Fibroblast of skin of abdomen (primary cell): Measurements from ENCODE around the gene CACNA1E.

ENCODE experiments used
- DNase-seq: peaks from one replicate; pipeline ENCODE4 v3.0.0-alpha.2; 2013

The CACNA1E gene

GRCh38 chr1:181776044-181776443 is 292.7 kb downstream of the CACNA1E start:
- no peak for DNase-seq

- no peak for DNase-seq
These were observed 294.0 kb downstream of the CACNA1E start for GRCh38 chr1:181777286-181777685.

DNA sequence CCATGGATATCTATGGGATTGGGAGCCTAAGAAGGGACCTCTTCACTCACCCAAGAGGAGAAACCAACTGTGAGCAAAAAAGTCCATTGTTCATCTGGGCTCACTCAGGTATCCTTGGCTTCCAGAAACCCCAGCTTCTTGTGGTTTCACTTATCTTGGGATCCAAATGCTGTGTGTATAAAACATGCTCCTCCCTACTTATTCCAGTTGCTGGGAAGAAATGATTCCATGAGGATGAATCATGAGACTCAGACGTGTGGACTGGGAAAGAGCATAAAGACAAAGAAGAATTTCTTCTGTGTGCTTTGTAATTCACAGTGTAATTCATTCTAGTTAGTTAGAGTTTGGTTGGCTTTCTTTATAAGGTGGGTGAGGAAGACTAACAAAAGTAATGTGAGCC is 294.5 kb downstream of the CACNA1E start:
- no peak for DNase-seq

- DNase-seq: no peak
These were observed 295.4 kb downstream of the CACNA1E start for GRCh38 chr1:181778640-181779260.

GRCh38 chr1:181779343-181779742 is 296.0 kb downstream of the CACNA1E start:
- no peak for DNase-seq

DNA sequence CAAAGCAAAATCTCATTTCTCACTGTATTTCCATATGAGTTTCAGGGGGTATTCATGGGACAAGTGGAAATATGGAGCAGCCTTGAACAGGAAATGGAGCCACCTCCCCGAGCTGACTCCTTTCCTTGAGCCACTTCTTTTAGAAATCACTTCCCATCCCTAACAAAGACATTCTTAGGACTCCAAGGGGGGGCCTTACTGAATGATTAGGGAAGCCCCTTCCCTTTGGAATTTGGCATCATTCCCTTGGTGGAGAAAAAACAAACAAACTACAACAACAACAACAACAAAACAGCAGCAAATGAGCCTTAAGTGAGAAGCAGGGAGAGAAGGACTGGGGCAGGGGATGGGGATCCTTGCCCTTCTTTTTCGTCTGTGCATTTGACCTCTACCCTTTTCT is 299.9 kb downstream of the CACNA1E start:
- DNase-seq: no peak

GRCh38 chr1:181784039-181784683 is 300.8 kb downstream of the CACNA1E start:
- DNase-seq: no peak

GRCh38 chr1:181789395-181789794 is 306.1 kb downstream of the CACNA1E start:
- no peak for DNase-seq

DNA sequence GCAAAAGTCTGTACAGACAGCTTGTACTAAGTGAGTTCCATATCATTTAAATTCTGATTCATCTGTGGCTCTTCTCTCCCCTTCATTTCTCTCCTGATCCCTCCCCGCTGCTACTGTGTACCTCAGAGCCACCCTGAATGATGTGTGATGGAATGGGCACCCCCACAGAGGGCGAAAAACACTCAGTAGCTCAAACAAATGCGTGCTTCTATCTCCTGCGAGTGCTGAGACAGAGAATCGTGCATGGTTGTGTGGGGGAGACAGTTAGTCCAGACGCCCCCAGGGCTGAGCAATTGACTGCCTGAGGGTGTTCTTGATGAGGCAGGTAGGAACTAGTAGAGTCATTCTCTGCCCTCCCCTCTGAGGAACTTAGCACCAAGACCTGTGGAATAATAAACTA is 308.4 kb downstream of the CACNA1E start:
- DNase-seq: no peak

DNA sequence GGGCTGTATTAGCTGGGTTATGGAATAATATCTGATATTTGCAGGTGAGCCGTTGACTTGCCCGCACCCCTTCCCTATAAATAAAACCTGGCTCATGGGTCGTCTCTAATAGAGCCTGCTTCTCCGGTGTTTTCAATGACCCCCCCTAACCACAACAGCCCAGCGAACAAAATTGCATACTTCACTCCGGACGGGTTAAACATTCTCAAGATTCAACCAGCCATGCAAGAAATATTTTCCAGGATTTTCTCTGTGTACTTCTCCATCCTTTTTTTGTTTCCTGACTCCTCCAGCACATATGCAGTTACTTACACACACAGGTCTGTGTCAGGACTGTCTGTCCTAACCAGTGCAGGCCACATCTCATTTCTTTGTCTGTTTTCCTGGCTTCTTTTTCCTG is 310.5 kb downstream of the CACNA1E start:
- no peak for DNase-seq

DNA sequence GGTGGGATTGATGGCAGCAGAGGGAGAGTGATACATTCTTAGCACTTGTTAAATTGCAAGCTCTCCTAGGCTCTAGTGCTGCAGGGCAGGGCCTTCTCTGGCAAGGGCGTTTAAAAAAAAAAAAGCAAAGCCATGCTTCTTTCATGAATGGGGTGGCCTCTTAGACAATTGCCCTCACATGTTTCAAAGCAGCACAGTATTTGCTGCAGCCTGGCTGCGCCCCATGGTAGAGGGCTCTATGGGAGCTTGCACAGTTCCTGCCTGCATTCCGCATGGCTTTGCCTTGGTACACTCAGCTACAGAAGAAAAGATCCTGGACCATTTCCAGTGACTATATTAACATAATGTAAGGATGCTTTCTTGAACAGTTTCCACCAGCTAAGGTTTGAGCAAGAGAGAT is 311.0 kb downstream of the CACNA1E start:
- DNase-seq: no peak

- no peak for DNase-seq
These were observed 315.0 kb downstream of the CACNA1E start for GRCh38 chr1:181798191-181798926.

GRCh38 chr1:181801617-181802016 is 318.3 kb downstream of the CACNA1E start:
- no peak for DNase-seq

DNA sequence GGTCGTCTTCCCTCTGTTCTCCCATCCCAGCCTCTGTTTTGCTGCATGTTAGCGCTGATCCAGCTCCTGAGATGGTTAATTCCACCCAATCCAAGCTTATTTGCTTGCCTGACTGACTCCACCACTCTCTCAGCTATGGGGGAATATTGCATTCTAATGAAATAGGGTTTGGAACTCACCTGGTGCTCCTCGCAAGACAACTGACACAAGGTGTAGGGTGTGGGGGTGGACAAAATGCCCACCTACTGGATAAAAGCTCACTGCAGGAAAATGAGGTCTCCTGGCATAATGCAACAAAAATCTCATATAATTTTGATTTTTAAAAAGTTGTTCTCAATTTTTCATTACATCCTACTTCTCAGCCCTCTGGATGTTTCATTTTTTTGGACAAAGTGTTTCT is 319.1 kb downstream of the CACNA1E start:
- no peak for DNase-seq

DNA sequence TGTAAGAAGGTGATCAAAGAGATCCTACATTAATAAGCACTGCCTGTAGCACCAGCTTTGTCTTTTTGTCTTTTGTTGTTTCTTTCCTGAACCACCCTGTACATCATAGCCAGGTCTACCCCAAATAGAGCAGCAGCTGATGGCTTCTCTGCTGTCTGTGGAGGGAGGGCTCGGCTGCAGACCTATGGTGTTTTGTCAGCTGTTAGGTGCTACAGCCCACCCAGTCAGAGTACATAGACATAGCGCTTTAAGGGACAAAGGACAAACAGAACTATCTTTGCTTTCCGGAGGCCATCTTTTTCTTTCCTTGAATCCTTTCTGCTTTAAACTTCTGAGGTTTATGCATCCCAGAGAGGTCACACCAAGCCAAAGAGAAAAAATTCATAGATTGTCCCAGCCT is 320.1 kb downstream of the CACNA1E start:
- DNase-seq: no peak

DNA sequence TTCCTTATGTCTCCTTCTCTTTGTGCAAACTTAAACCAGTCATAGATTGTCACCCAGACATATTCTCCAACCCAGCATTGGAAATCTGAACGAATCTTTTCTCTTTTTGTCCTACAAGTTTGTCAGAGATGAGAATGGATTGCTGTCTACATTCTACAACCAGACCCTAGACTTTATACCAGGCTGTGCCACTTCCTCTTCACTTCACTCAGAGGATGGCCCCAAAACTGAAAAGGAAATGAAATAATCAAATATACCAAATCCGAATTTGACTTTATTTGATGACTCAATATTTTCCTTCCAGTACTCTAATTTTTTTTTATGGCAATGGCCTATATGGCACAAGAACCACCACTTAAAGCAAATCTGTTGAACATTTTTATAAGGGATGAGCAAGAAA is 321.7 kb downstream of the CACNA1E start:
- no peak for DNase-seq

- DNase-seq: no peak
These were observed 323.4 kb downstream of the CACNA1E start for GRCh38 chr1:181806746-181807145.

DNA sequence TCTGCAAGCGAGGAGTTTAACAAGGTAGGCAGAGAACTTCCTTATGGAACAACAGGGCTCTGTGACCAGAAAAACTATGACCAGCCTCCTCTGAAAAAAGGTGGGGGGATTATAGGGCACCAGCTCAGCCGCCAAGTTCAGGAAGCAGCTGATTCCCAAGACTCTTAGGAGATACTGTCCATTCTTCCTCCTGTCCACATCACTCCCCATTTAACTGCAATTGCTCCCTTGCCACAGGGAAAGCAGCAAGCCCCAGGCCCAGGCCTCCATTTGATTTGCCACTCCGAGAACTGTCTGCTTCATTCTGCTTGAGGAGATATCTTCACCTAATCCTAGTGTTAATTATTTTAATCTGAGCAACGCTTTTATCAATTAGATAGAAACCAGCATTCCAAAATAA is 323.9 kb downstream of the CACNA1E start:
- no peak for DNase-seq

DNA sequence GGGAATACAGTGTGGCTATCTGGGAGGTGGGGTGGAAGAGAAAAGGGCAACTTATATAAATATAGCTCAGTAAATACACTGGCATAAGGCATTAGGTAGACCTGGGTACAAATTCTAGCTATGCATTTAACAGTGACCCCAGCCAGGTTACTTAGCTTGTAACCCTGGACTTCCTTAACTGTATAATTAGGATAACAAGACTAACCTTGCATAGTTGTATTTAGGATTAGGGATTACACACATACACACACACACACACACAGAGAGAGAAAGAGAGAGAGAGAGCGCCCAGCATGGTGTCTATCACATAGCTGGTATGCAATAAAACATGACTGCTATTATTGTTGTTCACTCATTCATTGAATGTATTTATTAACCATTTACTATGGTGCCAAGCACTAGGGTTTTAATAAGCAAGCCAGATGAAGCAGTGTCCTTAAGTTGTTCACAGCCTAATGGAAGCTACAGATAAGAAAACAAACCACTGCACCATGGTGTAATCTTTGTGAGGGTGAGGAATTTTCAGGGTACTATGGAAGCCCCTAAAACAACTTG is 326.8 kb downstream of the CACNA1E start:
- DNase-seq: no peak

- no peak for DNase-seq
These were observed 328.9 kb downstream of the CACNA1E start for GRCh38 chr1:181812208-181812607.

GRCh38 chr1:181813266-181813665 is 329.9 kb downstream of the CACNA1E start:
- DNase-seq: no peak

DNA sequence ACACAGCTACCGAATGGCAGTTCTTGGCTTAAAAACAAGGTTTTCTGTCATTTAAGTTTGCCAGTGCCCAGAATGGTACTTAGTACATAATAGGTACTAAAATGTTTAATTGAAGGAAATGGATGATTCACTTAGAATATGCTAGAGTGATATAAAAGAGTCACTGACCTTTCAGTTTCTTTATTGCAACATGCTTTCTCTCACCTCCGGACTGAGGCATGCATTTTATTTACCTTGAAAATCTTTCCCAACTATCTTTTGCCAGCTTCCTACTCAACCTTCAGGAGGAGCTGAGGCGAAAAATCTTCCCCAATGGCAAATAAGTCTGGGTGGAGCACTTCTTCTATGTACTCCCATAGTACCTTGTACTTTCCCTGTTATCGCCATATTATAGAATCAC is 333.3 kb downstream of the CACNA1E start:
- no peak for DNase-seq

- no peak for DNase-seq
These were observed 333.8 kb downstream of the CACNA1E start for GRCh38 chr1:181817091-181817490.

DNA sequence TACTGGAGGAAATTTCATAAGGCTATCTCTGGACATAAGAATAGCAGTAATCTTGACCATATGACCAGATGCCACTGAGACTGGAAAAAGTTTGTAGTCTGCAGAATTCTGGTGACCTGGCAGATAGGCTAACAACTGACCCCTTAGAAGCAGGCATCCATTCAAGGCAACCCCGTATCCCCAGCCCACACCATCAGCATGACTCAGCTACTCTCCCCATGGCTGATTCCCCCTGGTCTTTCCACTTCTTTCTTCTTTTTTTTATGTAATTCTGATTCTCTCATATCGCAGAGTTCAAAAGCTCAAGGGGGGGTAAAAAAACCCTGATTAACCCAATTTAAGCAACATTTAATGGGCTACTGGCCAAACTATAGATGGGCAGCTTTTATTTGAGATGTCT is 335.1 kb downstream of the CACNA1E start:
- DNase-seq: no peak
